ENCODE measurements around the gene DNAH2. TPM values are rescaled to one million over a fixed set of nuclear protein-coding genes. Genes with fewer than 3 reads are reported as not detected.

DNAH2 gene
- polyA plus RNA-seq, 1 experiment = 0.06 TPM

- no peak overlapping the region for H3K27ac ChIP-seq (ENCODE audit: low read depth, low read length)
- POLR2A ChIA-PET = no interaction called here
- CTCF ChIA-PET = interaction anchor here (0.6 to 1.2 kb wide), 7 partner anchors 38 to 171 kb away, joined by 3 to 4 read pairs (median 3); partner anchors contain the start of gene NAA38
- peaks cover 26% of the 10 kb centered on the region for H3K27me3 ChIP-seq (ENCODE audit: control insufficient read depth, insufficient read depth, low read length)
- H3K9me3 ChIP-seq (ENCODE audit: control insufficient read depth, insufficient read depth, low read length) = no peaks in the 10 kb centered on the region; the same call in 1 of the 2 replicates
- TF ChIP-seq CTCF (IDR thresholded peaks at IDR 0.05; ENCODE audit: low read depth, low read length) = no peak
- no peak for DNase-seq (ENCODE audit: low read depth, low spot score)
- H3K4me3 ChIP-seq (ENCODE audit: low read depth, low read length) = no peak overlapping the region
Observed at GRCh38 chr17:7818746-7819645, 101.5 kb downstream of the DNAH2 start.

GRCh38 chr17:7820231-7820630 lies 102.7 kb downstream of the DNAH2 start:
- CTCF ChIA-PET = interaction anchor here (1.0 to 1.6 kb wide), 2 partner anchors 13 to 170 kb away, joined by 3 to 5 read pairs; partner anchors contain the start of gene KDM6B
- no peak for TF ChIP-seq CTCF (IDR thresholded peaks at IDR 0.05; ENCODE audit: low read depth, low read length)

GRCh38 chr17:7822126-7822525 lies 104.6 kb downstream of the DNAH2 start:
- ChIA-PET CTCF (interaction anchor here (0.6 to 1.8 kb wide), 7 partner anchors 9 to 235 kb away, joined by 3 to 11 read pairs (median 4); no protein-coding TSS in a partner anchor), POLR2A (no interaction called here)
- no peak overlapping the region for H3K27ac ChIP-seq (ENCODE audit: low read depth, low read length)
- no peak for DNase-seq (ENCODE audit: low read depth, low spot score)
- H3K27me3 ChIP-seq (ENCODE audit: control insufficient read depth, insufficient read depth, low read length) = peaks cover 21% of the 10 kb centered on the region
- no peaks in the 10 kb centered on the region; the same call in 1 of the 2 replicates for H3K9me3 ChIP-seq (ENCODE audit: control insufficient read depth, insufficient read depth, low read length)
- no peak for TF ChIP-seq CTCF (IDR thresholded peaks at IDR 0.05; ENCODE audit: low read depth, low read length)
- no peak overlapping the region for H3K4me3 ChIP-seq (ENCODE audit: low read depth, low read length)

More at GRCh38 chr17:7820231-7820630, 102.7 kb downstream of the DNAH2 start:
- H3K9me3 ChIP-seq (ENCODE audit: control insufficient read depth, insufficient read depth, low read length) = no peaks in the 10 kb centered on the region; the same call in 1 of the 2 replicates
- DNase-seq (ENCODE audit: low read depth, low spot score) = no peak
- no peak overlapping the region for H3K4me3 ChIP-seq (ENCODE audit: low read depth, low read length)
- POLR2A ChIA-PET = no interaction called here
- H3K27me3 ChIP-seq (ENCODE audit: control insufficient read depth, insufficient read depth, low read length) = peaks cover 31% of the 10 kb centered on the region
- H3K27ac ChIP-seq (ENCODE audit: low read depth, low read length) = no peak overlapping the region

- Histone ChIP-seq H3K4me3 (ENCODE audit: low read depth, low read length) (no peak overlapping the region), H3K9me3 (ENCODE audit: control insufficient read depth, insufficient read depth, low read length) (no peaks in the 10 kb centered on the region; the same call in 1 of the 2 replicates), H3K27me3 (ENCODE audit: control insufficient read depth, insufficient read depth, low read length) (peaks cover 12% of the 10 kb centered on the region), H3K27ac (ENCODE audit: low read depth, low read length) (no peak overlapping the region)
- no peak for DNase-seq (ENCODE audit: low read depth, low spot score)
- no peak for TF ChIP-seq CTCF (IDR thresholded peaks at IDR 0.05; ENCODE audit: low read depth, low read length)
- CTCF ChIA-PET = interaction anchor here (0.6 to 1.8 kb wide), 9 partner anchors 8 to 234 kb away, joined by 3 to 11 read pairs (median 4); partner anchors contain the start of gene SOX15
- POLR2A ChIA-PET = interaction anchor here (0.7 kb wide), 2 partner anchors 33 to 62 kb away, joined by 6 to 8 read pairs; no protein-coding TSS in a partner anchor
Observed at GRCh38 chr17:7823581-7824001, 106.0 kb downstream of the DNAH2 start.
